ENCODE measurements around the gene DENND1A. TPM values are rescaled to one million over a fixed set of nuclear protein-coding genes. Genes with fewer than 3 reads are reported as not detected.

The DENND1A gene
- total RNA-seq, 1 donor from 2014 or later, result 12.7 TPM

DNA sequence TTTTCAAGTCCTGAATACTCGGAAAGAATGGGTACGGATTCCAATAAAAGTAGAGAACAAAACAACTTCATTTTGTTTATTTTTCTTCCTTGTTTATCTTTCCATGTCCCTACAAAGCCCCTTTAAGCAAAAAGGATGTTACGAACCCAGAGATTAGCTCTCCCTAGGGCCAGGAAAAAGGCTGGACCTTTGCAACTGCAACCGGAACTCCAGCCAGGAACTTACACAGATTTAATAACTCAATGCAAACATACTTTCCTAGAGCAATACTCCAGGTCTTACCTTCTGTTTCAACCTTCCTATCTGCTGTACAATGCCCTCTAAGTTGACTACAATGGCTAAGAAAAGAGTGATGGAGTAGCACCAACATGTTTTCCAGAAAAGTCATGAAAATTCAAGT lies 7.0 kb downstream of the DENND1A start:
- FAIRE-seq, result no peak
- H3K36me3 Mint-ChIP-seq (ENCODE audit: low read depth, unreplicated experiment), result no peaks in the 10 kb centered on the region

DNA sequence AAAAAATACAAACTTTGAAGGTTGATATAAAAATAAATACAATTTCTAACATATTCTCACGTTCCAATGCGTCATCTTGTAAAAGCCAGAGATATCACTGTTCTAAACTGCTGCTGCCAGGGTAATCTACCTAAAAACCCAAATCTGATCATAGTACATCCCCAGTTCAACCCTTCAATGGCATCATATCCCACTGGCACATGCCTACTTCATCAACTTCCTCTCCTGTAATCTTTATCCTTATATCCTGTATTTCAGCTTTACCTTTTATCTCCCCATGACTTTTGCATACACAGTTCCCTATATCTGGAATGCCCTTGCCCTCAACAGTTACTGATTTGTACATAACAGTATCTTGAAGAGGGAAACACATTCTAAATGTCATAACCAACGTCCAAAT lies 7.5 kb downstream of the DENND1A start:
- Mint-ChIP-seq H3K9me3 (ENCODE audit: unreplicated experiment) (no peaks in the 10 kb centered on the region), H3K4me1 (ENCODE audit: low read depth, unreplicated experiment) (peaks cover 14% of the 10 kb centered on the region), H3K4me3 (ENCODE audit: unreplicated experiment) (no peak overlapping the region), H3K36me3 (ENCODE audit: low read depth, unreplicated experiment) (no peaks in the 10 kb centered on the region), H3K27ac (ENCODE audit: unreplicated experiment) (no peak overlapping the region), H3K27me3 (ENCODE audit: low read depth, unreplicated experiment) (no peaks in the 10 kb centered on the region)
- Histone ChIP-seq H3K79me2 (ENCODE audit: insufficient read depth, low read length) (peaks cover 16% of the 10 kb centered on the region), H3K9ac (ENCODE audit: low read length) (no peak overlapping the region), H4K20me1 (ENCODE audit: insufficient read depth, low read length) (peaks cover 22% of the 10 kb centered on the region), H3K4me1 (ENCODE audit: insufficient read depth, low read length) (no peaks in the 10 kb centered on the region), H3K4me2 (ENCODE audit: low read length) (no peak overlapping the region), H3K36me3 (ENCODE audit: insufficient read depth, low read length) (no peaks in the 10 kb centered on the region), H3K27ac (ENCODE audit: low read depth, low read length) (no peak overlapping the region), H3K27me3 (ENCODE audit: insufficient read depth, low read length) (no peaks in the 10 kb centered on the region), H3K4me3 (ENCODE audit: insufficient read depth, low read depth, low read length) (no peak overlapping the region), H3K9me3 (ENCODE audit: insufficient read depth, low read depth, low read length) (no peaks in the 10 kb centered on the region), H2AFZ (ENCODE audit: low read depth, low read length) (no peak overlapping the region)
- TF ChIP-seq, protein P1, sequence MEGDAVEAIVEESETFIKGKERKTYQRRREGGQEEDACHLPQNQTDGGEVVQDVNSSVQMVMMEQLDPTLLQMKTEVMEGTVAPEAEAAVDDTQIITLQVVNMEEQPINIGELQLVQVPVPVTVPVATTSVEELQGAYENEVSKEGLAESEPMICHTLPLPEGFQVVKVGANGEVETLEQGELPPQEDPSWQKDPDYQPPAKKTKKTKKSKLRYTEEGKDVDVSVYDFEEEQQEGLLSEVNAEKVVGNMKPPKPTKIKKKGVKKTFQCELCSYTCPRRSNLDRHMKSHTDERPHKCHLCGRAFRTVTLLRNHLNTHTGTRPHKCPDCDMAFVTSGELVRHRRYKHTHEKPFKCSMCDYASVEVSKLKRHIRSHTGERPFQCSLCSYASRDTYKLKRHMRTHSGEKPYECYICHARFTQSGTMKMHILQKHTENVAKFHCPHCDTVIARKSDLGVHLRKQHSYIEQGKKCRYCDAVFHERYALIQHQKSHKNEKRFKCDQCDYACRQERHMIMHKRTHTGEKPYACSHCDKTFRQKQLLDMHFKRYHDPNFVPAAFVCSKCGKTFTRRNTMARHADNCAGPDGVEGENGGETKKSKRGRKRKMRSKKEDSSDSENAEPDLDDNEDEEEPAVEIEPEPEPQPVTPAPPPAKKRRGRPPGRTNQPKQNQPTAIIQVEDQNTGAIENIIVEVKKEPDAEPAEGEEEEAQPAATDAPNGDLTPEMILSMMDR (IDR thresholded peaks at IDR 0.05; ENCODE audit: insufficient read depth, low read depth, low read length), result no peak
- no peak for TF ChIP-seq EZH2 (IDR thresholded peaks at IDR 0.05; ENCODE audit: insufficient read depth, low read length)
- DNase-seq (ENCODE audit: low read depth) (no peak), FAIRE-seq (no peak)

More for the DNA sequence above, 7.0 kb downstream of the DENND1A start:
- H3K4me3 Mint-ChIP-seq (ENCODE audit: unreplicated experiment), result no peak overlapping the region
- no peaks in the 10 kb centered on the region for H3K9me3 ChIP-seq (ENCODE audit: insufficient read depth, low read depth, low read length)
- no peak overlapping the region for H3K27ac Mint-ChIP-seq (ENCODE audit: unreplicated experiment)
- TF ChIP-seq, protein P1 (IDR thresholded peaks at IDR 0.05; ENCODE audit: insufficient read depth, low read depth, low read length), result no peak
- no peak for TF ChIP-seq EZH2 (IDR thresholded peaks at IDR 0.05; ENCODE audit: insufficient read depth, low read length)
- H3K4me1 Mint-ChIP-seq (ENCODE audit: low read depth, unreplicated experiment), result peaks cover 19% of the 10 kb centered on the region
- no peaks in the 10 kb centered on the region for H3K27me3 Mint-ChIP-seq (ENCODE audit: low read depth, unreplicated experiment)
- H3K4me3 ChIP-seq (ENCODE audit: insufficient read depth, low read depth, low read length), result no peak overlapping the region
- H3K36me3 ChIP-seq (ENCODE audit: insufficient read depth, low read length), result no peaks in the 10 kb centered on the region
- H3K9me3 Mint-ChIP-seq (ENCODE audit: unreplicated experiment), result no peaks in the 10 kb centered on the region
- H3K79me2 ChIP-seq (ENCODE audit: insufficient read depth, low read length), result peaks cover 21% of the 10 kb centered on the region
- no peak overlapping the region for H3K27ac ChIP-seq (ENCODE audit: low read depth, low read length)
- H3K4me1 ChIP-seq (ENCODE audit: insufficient read depth, low read length), result no peaks in the 10 kb centered on the region
- no peak overlapping the region for H3K9ac ChIP-seq (ENCODE audit: low read length)
- peaks cover 27% of the 10 kb centered on the region for H4K20me1 ChIP-seq (ENCODE audit: insufficient read depth, low read length)
- H3K4me2 ChIP-seq (ENCODE audit: low read length), result no peak overlapping the region
- no peaks in the 10 kb centered on the region for H3K27me3 ChIP-seq (ENCODE audit: insufficient read depth, low read length)
- no peak for DNase-seq (ENCODE audit: low read depth)
- no peak overlapping the region for H2AFZ ChIP-seq (ENCODE audit: low read depth, low read length)

DNA sequence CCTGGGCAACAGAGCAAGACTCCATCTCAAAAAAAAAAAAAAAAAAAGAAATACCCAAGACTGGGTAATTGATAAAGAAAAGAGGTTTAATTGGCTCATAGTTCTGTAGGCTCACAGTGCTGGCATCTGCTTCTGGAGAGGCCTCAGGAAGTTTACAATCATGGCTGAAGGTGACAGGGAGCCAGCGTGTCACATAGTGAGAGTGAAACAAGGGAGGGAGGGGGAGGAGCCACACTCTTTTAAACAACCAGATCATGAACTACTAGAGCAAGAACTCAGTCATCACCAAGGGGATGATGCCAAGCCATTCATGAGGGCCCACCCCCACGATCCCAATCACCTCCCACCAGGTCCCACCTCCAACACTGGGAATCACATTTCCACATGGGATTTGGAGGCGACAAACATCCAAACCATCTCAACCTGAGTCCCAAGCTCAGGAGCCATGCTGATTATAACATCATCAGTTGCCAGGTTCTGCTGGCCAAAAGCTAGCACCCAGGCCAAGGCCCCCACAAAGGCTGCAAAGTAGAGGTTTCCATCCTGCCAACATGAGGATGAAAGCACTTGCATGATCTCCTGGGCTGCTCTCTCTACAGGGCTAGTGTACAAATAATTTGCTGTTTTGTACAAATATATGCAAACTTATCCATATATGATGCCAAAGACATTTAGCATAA lies 15.3 kb downstream of the DENND1A start:
- no peak overlapping the region for H3K27ac ChIP-seq (ENCODE audit: low read depth, low read length)
- Mint-ChIP-seq H3K9me3 (ENCODE audit: unreplicated experiment) (peaks cover 4% of the 10 kb centered on the region), H3K27ac (ENCODE audit: unreplicated experiment) (no peak overlapping the region), H3K36me3 (ENCODE audit: low read depth, unreplicated experiment) (peaks cover 1% of the 10 kb centered on the region), H3K4me3 (ENCODE audit: unreplicated experiment) (no peak overlapping the region), H3K27me3 (ENCODE audit: low read depth, unreplicated experiment) (no peaks in the 10 kb centered on the region), H3K4me1 (ENCODE audit: low read depth, unreplicated experiment) (no peaks in the 10 kb centered on the region)
- FAIRE-seq (no peak), DNase-seq (ENCODE audit: low read depth) (no peak)
- no peaks in the 10 kb centered on the region for H4K20me1 ChIP-seq (ENCODE audit: insufficient read depth, low read length)
- no peaks in the 10 kb centered on the region for H3K36me3 ChIP-seq (ENCODE audit: insufficient read depth, low read length)
- H3K9me3 ChIP-seq (ENCODE audit: insufficient read depth, low read depth, low read length), result no peaks in the 10 kb centered on the region
- H3K9ac ChIP-seq (ENCODE audit: low read length), result no peak overlapping the region
- peaks cover 5% of the 10 kb centered on the region for H3K79me2 ChIP-seq (ENCODE audit: insufficient read depth, low read length)
- no peaks in the 10 kb centered on the region for H3K27me3 ChIP-seq (ENCODE audit: insufficient read depth, low read length)
- H3K4me1 ChIP-seq (ENCODE audit: insufficient read depth, low read length), result no peaks in the 10 kb centered on the region
- no peak overlapping the region for H3K4me2 ChIP-seq (ENCODE audit: low read length)
- no peak overlapping the region for H3K4me3 ChIP-seq (ENCODE audit: insufficient read depth, low read depth, low read length)
- no peak overlapping the region for H2AFZ ChIP-seq (ENCODE audit: low read depth, low read length)
- TF ChIP-seq EZH2 (IDR thresholded peaks at IDR 0.05; ENCODE audit: insufficient read depth, low read length), result no peak
- TF ChIP-seq, protein P1 (IDR thresholded peaks at IDR 0.05; ENCODE audit: insufficient read depth, low read depth, low read length), result no peak

Data from astrocyte (in vitro differentiated cells and primary cell).